NB4 (cell line): Measurements from ENCODE around the gene AP3M1.

Experiments used
- CTCF ChIP-seq: IDR thresholded peaks from one replicate; pipeline ENCODE4 v1.5.1; 2012; ENCODE audit warnings: low read depth, low read length
- MAX ChIP-seq: IDR thresholded peaks from 2 replicates; pipeline ENCODE4 v1.6.1; 2011; ENCODE audit warnings: low read depth, low read length
- MYC ChIP-seq: IDR thresholded peaks from 2 replicates; pipeline ENCODE4 v1.6.1; 2011; ENCODE audit warnings: low read depth, low read length
- POLR2A ChIP-seq: IDR thresholded peaks from 2 replicates; pipeline ENCODE4 v1.6.1; 2011; ENCODE audit warnings: mild to moderate bottlenecking; ENCODE audit not compliant: insufficient read length; ENCODE audit errors: extremely low read depth

GRCh38 chr10:74113546-74113945, 37.1 kb downstream of the AP3M1 start:
- TF ChIP-seq CTCF (no peak), POLR2A (no peak), MAX (no peak), MYC (no peak)
